Embryonic facial prominence (tissue), 1 donor: ENCODE results near the gene FRY.
"Not testable (repeated sequence)": the region's sequence is repeated elsewhere in the genome, so short reads cannot be mapped to it uniquely, and the experiment has no call there.

Experiments
- DNase-seq: peaks from one replicate; pipeline ENCODE4 v3.0.0-alpha.2; 2016; ENCODE audit errors: extremely low spot score

FRY gene

DNA sequence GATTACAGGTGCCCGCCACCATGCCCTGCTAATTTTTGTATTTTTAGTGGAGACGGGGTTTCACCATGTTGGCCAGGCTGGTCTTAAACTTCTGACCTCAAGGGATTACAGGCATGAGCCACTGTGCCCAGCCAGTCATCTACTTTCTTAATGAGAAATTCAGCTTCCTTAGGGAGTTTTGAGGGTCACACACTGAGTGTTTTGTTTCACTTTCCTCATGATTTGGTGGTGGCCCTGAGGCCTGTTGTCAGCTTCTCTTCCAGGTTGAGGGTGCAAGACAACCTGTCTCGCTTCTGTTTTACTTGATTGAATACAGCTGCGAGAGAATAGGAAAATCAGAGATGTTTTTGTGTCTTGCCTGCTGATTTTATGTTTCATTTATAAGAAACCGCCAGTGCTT, 9.9 kb downstream of the FRY start:
- no peak for DNase-seq

DNA sequence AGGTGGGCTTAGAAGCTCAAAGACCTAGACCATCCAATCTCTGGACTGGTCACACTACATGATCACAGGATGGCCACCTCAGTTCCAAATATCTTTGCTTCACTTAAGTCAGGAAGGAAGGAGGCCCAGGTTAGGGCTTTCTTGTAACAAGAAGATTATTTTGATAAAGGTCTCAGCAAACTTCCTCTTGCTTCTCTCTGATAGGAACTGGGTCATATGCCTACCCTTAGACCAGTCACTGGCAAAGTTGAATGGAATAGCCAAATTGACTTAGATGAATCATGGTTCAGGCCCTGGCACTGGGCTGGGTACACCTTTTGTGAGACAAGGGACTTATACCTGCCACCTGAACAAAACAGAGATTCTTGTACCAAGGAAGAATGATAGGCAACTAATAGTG, 11.0 kb downstream of the FRY start:
- DNase-seq = no peak

DNA sequence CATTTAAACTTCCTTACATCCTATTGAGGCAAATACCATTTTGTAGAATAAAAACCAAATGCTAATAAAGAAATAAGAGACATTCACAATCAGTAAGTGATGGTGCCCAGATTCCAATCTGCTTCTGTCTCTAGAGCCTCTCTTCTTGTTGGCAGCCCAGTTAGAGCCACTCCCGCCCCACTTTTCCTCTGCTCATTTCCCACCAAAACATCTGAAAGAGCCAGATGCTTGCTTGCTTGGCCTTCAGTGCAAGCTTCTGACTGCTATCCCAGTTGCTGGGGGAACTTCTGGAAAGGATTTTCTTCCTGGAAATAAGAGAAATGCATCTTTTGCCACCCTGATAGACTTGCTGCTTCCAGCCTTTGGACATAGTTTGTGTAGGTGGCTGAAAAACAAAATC, 12.9 kb downstream of the FRY start:
- no peak for DNase-seq

DNA sequence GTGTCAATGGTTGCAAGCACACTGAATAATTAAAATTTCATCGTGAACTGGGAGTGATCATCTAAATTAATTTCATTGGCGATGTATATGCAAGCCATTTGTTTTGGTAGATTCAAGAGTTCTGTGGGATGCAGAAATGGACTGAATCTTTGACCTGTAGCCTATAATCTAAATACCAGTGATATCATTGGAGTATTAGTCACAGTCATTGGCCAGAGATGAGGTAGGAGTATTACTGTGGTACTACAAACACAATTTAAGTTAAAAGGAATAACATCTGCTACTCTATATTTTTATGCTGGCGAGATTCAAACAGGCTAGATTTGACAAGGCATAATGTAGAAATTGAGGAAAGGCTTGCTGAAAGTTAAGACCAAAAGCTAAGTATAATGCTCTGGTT, 14.0 kb downstream of the FRY start:
- DNase-seq = no peak

DNA sequence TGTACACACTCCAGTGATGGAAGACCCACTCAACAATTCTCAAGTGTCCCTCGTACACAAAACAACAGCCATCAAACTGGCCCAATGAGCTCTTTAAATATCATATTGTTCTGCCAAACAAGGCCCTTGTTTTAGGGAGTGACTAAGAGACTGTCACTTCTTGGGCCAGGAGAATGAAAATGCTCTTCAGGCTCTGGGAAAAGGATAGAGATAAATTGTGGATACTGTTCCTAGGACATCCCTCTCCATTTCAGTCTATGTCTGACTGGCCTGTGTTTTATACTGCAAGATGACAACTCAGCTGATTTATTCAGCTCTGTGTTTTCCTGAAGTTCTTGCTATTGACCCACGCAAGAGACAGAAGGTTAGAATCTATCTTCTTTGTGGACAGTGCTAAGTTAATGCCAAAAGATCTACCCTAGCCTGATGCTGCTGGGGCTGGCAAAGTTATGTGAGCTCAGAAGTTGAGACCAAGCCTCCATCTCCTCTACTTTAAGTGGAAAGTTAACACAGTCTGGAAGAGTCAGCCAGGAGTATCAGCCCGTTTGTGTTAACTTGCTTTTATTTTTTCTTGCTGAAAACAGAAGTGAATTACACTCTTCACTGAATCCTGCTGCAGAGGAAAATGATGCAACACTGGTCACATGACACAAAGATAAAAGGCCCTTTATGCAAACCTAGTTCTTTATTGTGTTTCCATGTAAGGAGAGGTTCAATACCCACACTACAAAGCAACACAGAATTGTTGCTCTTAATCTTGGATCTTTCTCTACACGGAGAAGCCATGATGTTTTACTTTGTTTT, 14.6 kb downstream of the FRY start:
- DNase-seq = no peak

DNA sequence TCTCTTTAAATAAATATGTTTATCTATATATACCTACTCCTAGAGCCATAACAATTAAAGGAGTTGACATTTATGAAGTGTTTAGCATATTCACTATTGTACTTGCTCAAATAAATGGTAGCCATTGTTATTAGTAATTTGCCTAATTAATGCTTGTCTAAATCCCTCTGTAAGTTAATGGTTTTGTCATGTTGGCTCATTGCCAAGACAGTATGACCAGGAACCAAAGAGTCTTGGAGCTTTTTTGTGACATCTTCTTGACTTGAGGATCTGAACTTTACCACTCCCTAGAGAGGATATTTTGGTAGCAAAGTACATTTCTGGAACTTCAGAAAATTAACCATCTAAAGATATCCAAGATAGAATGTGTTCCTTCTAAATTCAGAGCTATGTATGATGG, 15.5 kb downstream of the FRY start:
- no peak for DNase-seq

DNA sequence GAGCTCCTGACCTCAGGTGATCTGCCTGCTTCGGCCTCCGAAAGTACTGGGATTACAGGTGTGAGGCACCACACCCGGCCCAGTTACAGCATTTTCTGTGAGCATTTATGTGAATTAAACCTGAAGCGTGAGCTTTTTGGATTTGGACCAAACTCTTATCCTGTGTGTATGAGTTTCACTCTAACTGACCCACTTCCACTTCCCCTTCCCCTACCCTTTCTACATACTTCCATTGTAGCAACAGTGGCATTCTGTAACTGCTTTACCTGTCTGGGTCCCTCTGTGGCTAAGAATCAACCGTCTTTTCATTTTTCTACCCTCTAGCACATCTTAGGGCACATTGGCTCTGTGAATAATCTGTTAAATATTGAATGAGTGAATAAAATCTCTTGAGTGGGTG, 16.2 kb downstream of the FRY start:
- DNase-seq = no peak

DNA sequence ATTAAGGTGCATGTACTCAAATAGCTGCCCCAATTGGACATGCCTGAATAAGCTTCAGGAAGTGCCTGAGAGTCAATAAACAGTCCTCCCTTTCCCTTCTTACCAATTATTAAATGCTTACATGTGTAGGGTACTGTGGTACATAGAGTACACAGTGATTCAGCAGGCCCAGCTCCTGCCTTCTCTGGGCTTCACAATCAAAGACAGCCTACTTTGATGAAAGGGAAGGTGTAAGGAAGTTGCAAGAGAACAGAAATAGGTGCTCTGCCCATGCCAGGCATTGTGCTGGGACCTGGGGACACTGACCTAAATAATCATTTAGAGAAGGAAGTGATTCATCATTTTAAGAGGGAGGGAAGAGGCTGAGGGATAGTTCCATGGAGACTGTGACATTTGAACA, 17.2 kb downstream of the FRY start:
- DNase-seq = no peak

DNA sequence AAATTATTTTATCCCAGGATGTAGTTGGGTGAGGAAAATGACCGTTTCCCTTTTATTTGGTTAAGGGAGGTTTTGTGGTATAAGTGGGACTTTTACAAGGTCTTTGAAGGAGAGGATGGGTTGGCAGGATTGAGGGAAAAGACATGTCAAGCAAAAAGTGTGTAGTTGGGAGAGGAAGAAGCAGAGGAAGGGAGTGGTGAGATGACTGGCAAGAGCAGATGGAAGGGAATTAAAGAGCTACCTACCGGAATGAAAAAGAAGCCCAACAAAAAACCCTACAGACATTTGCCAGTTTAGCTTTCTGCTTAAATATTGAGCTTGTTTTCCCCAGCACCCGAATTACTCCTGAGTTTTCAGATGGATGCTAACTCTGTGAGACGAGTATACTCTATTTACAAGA, 19.6 kb downstream of the FRY start:
- no peak for DNase-seq

DNA sequence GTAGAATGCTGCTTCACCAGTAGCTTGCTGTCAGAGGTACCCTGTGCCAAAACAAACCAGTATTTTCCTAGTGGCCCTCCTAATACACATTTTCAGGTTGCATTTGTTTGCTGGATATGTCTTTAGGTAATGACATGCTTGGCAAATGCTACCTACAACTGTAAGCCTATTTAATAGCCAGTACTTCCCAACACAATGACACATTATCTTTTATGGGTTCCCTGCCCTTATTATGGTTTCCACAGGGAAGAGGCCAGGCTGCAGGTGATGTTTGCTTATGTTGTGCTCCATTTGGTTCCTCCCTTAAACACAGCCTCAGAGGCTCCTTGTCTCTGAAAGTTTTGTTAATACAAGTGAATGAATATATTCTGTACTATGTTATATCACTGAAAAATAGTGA, 24.7 kb downstream of the FRY start:
- DNase-seq = no peak

DNA sequence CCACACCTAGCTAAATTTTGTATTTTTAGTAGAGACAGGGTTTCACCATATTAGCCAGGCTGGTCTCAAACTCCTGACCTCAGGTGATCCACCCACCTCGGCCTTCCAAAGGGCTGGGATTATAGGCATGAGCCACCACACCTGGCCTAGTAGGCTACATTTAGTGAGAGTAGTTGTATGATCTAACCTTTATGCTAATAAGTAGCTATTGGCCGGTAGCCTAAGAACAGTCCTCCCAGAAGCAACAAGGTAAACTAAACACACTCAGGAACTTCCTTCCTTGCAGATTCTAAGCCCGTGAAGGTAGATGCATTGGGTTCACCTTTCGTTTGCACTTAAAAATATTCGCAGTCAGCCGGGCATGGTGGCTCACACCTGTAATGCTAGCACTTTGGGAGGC, 25.8 kb downstream of the FRY start:
- DNase-seq = not testable (repeated sequence)

DNA sequence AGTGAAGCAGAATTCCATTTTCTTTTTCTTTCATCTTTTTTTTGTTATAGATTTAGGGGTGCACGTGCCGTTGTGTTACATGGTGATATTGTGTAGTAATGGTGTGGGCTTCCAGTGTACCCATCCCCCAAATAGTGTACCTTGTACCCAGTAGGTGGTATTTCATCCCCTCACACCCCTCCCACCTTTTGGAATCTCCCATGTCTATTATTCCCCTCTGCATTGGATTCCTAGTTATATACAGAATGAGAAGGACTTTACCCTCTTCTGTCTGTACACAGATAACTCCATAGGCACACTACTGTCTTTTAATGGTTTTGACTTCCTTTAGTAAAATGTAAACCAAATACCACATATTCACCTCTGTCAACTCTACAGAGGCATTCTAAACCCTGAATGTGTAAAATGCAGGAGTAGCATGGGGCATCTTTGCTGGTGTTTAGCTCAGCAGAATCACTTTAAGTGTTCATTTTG, 28.0 kb downstream of the FRY start:
- no peak for DNase-seq

DNA sequence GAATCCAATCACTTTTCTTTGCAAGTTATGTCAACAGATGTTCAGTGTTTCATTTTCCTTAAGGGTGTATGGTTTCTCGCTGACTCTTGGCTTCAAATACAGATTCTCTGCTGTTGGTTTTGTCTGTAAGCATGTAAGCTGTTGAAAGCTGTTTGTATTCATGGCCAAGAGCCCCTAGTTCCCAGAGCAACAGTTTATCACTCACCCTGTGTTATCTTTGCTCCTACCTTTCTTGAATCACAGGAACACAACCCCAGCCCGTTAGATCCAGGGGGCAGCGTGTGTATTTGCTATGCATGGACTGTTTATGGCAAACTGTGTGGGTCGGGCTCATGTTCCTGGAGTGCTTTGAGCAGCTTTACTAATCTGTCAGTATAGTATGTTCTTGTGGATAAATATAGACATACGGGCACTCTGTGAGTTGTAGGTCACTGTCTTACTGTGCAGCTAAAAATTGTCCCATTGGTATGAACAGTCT, 28.9 kb downstream of the FRY start:
- DNase-seq = no peak

DNA sequence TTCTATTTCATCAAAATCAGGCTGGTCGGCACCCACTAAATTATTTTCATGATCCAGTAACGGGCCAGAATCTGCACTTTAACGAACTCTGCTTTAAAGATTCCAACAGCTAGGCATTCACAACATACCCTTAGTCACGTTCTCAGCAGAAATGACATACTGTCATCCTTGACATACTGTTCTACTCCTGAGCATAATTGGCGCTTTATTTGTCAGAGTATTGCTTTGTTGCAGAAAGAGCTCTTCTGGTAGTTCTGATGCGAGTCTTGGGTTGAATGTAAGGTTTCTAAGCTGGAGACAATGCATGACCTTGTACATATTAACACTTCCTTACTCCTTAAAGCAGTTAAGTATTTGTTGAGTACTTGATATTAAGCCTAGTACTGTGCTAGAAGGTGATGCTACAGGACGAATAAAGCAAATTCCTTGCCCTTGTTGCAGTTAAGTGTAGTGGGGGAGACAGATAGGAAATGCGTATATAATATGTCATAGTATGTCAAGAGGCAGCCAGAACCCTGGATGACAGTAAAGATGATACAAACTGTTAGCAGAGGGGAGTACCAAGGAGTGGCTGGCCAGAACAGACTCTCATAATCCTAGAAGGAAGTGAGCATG, 32.2 kb downstream of the FRY start:
- DNase-seq = no peak

DNA sequence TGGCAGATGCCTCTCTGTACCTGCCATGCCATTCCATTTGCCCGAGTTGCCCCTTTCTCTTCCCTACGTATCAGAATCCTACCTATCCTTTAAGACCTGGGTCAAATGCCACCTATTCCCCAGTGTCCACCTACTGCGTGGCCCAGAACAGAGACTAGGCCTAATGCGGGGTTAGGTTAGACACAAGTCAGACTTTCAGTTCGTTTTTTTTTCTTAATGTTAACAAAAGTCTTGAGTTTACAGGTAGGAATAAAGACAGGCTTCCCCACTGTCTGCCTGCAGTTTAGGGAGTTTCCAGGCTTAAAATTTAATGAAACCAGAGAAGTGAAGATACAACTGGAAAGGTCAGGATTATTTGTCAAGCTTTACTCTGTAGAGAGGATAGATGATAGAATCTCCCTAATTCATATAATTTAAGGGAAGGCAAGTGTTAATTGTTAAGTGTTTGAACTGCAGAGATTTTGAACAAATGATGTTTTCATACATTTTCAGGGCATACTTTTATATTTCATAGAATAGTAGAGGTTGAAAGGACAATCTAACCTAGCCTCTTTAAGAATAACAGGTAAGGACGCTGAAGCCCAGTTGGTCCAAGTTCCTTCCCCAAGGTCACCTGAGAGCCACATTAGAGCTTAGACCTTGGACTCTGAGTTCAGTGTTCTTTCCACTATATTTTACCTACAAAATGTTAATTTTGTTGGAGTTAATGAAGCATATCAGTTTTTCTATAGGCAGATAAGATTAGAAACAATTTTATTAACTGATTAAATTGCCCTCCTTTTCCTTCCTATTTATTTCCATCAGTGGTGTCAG, 35.8 kb downstream of the FRY start:
- no peak for DNase-seq

DNA sequence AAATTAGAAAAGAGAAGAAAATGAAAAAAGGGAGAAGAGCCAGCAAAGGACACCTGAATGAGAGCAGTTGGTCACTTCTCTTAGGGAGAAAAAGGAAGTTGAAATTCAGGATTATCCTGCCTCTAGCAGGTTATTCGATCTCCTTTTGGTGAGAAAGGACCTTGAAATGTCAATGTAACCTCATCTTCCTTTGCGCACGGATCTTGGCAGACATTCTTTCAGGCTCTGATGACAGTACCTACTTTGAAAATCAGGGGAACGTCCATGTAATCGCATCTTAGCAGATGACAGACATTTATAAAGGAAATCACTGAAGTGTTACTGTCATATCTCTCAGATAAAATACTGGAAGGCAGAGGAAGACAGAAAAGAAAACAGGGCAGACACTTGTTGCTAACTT, 36.7 kb downstream of the FRY start:
- DNase-seq = no peak

DNA sequence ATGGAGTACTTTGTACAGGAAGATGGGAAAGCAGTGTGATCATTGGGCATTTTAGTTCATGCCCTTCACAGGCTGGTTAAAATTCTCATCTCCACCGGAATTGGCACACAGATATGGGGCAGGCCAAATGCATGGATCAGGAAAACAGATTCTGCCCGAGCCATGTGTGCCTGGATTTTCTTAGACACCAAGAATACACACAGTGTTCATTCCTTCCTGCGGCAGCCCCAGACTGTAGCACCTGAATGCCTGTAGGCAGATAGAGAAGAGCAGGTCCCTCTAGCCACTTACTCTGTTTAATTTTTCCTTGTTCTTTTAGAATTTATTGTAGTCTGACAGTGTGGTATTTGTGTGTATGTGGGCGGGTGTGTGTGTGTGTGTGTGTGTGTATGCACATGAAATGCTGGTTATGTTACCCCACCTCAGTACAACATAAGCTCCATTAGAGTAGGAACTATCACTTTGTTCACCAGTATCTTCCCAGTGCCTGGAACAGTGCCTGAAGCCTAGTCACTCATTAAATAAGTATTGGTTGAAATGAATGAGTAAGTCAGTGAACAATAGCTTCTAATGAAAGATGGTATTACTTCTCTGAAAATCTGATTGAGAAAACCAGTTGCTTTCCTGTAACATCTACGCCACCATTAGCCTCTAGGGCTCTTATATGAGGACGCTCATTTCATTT, 41.7 kb downstream of the FRY start:
- DNase-seq = no peak

DNA sequence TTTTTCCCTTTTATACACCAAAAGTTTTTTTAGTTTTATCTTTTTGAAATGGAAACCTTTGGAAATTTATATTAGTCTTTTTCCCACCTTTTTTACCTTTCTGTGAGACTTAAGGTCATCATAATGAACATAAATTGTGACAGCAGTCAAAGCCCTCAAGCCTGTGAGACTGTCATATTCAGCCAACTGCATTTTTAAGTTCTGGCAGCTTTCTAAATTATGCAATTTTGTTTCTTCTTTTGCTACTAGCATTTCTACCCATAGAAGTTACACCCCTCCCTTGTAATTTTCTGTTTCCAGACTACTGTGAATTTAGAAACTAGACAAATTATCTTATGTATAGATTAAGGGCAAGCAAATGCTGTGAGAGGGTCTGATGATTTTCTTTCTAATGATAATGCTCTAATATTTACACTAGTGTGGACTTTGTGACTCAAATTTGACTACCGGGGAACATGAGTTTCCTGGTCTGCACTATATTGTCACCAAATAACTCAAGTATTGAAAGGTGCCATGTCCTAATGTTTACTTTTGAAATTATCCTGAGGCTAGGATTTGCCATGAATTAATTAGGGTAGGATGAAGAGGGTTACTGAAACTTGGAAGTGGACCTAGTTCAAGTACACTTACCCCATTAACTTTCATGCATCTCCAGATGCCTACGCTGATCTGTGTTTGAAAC, 43.7 kb downstream of the FRY start:
- DNase-seq = no peak

DNA sequence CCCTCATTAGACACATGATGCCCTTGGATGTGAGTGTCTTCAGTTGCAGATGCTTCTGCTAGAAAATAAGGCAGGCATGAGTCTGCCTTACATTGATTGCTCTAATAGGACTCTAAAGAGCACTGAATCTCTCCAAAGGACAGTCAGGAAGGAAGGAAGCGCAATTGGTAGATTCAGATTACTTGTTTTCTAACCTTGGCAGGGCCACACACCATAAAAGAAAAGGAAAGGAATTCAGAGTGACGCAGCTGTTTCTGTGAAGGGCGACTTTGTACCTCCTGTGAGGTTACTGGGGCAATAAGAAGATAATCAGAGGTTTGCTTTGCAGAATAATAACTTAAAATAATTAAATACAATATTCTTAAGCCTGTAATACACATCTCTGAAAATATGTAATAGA, 48.0 kb downstream of the FRY start:
- no peak for DNase-seq

DNA sequence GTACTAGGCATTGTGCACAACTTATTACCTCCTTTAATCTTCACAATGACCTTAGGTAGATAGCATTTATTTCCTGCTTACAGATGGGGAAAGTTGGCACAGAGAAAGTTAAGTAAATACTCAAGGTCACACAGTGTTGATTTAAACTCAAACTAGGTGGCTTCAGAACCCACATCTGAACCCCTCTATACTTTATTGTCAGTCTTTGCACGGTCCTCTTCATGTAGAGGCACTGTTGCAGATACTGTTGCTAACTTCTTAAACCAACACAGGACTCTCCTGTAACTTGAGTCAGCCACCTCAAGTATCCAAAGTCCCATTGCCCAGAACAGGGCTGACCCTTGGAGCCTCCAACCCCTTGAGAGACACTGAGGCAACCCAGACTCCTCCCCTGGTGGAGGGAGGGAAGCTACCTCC, 48.8 kb downstream of the FRY start:
- no peak for DNase-seq

DNA sequence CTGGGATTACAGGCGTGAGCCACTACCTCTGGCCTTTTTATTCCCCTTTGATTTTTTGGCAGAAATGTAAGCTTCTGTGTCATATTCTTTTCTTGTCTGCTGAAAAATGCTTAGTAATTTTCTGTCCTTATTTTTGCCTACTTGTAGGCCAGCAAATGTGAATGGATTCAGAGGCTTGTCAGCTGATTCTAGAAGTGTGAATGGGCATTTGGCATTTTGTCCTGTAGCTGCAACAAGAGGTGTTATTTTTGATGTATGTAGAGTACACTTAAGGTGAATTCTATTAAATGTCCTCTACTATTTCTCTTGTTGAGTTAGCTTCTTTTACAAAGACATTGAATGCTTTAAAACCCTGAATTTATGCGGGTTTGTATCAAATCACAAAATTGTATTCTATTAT, 50.0 kb downstream of the FRY start:
- DNase-seq = no peak
